T-cell (primary cell): ENCODE data around the gene SLC23A3. TPM values are rescaled to one million over a fixed set of nuclear protein-coding genes. Genes with fewer than 3 reads are reported as not detected.

Experiments
- ATAC-seq, 4 experiments: fragments of 200-7000 bp in 3 of 4; fragments of 150-1000 bp in 1 of 4; cut with Tn5 transposase; replicated peaks in 1 of 4; 1 replicate in 3 of 4; 2 replicates in 1 of 4; pipeline ENCODE4 v1.10.0; 2021; ENCODE audit warnings: moderate library complexity in 3 of 4, mild to moderate bottlenecking in 2 of 4, moderate number of reproducible peaks in 1 of 4
- CTCF ChIA-PET, 2 donors: fragments of 300-600 bp; sonication (Branson Sonifier 250); formaldehyde crosslinking; loops; one replicate each; lab custom pipeline; 2022; ENCODE audit warnings: antibody characterized with exemption in 2 of 2; lab: Charles Lee
- POLR2A ChIA-PET, 2 donors: fragments of 300-600 bp; sonication (Branson Sonifier 250); formaldehyde crosslinking; loops; one replicate each; lab custom pipeline; 2022; ENCODE audit warnings: antibody characterized with exemption in 2 of 2; lab: Charles Lee
- DNase-seq, 35 experiments: peaks; one replicate each; pipeline versions ENCODE4 v3.0.0 to v3.0.0-alpha.2; 2013 to 2023
- H3K27ac ChIP-seq: one replicate; pipeline ENCODE4 v1.5.1; 2013; ENCODE audit warnings: low read length
- H3K27me3 ChIP-seq, 2 experiments: replicated peaks in 1 of 2; 1 replicate in 1 of 2; 2 replicates in 1 of 2; pipeline versions ENCODE4 v1.6.1 to v1.7.0; 2013; ENCODE audit warnings: low read length in 1 of 2, mixed read lengths in 1 of 2; ENCODE audit not compliant: control insufficient read depth in 2 of 2, insufficient read depth in 2 of 2; ENCODE audit errors: extremely low read depth in 1 of 2
- H3K36me3 ChIP-seq, 2 donors: 1 replicate in 1 of 2; 2 replicates in 1 of 2; pipeline versions ENCODE4 v1.6.1 to v1.7.0; 2013; ENCODE audit warnings: low read length in 1 of 2; ENCODE audit not compliant: control insufficient read depth in 2 of 2, insufficient read depth in 1 of 2; ENCODE audit errors: extremely low read depth in 1 of 2
- H3K4me1 ChIP-seq, 2 experiments: 1 replicate in 1 of 2; 2 replicates in 1 of 2; pipeline versions ENCODE4 v1.6.1 to v1.7.0; 2013; ENCODE audit warnings: low read length in 2 of 2, mixed read lengths in 1 of 2; ENCODE audit not compliant: insufficient read depth in 2 of 2, control insufficient read depth in 1 of 2; ENCODE audit errors: extremely low read depth in 1 of 2
- H3K4me3 ChIP-seq, 2 donors: 1 replicate in 1 of 2; 2 replicates in 1 of 2; pipeline versions ENCODE4 v1.5.1 to v1.7.0; 2013; ENCODE audit warnings: mild to moderate bottlenecking in 2 of 2, low read length in 1 of 2, moderate library complexity in 1 of 2; ENCODE audit not compliant: control insufficient read depth in 1 of 2; ENCODE audit errors: extremely low read depth in 1 of 2
- H3K9me3 ChIP-seq: 2 replicates; pipeline ENCODE4 v1.7.0; 2013
- H3K27ac Mint-ChIP-seq, 2 donors: one replicate each; pipeline ENCODE4 v1.8.0; 2020 to 2021; ENCODE audit warnings: mild to moderate bottlenecking in 2 of 2, mixed read lengths in 2 of 2
- H3K27me3 Mint-ChIP-seq, 2 donors: one replicate each; pipeline ENCODE4 v1.8.0; 2021 to 2022; ENCODE audit warnings: mixed read lengths in 2 of 2
- H3K36me3 Mint-ChIP-seq: one replicate; pipeline ENCODE4 v1.8.0; 2021; ENCODE audit warnings: mixed read lengths
- H3K4me1 Mint-ChIP-seq, 3 donors: one replicate each; pipeline ENCODE4 v1.8.0; 2020 to 2022; ENCODE audit warnings: mixed read lengths in 3 of 3, mild to moderate bottlenecking in 1 of 3
- H3K4me3 Mint-ChIP-seq, 3 donors: one replicate each; pipeline ENCODE4 v1.8.0; 2020 to 2022; ENCODE audit warnings: mild to moderate bottlenecking in 3 of 3, mixed read lengths in 3 of 3, moderate library complexity in 3 of 3
- H3K9me3 Mint-ChIP-seq, 3 donors: one replicate each; pipeline ENCODE4 v1.8.0; 2020 to 2022; ENCODE audit warnings: mixed read lengths in 3 of 3
- WGBS: methylation state at CpG from one replicate; pipeline ENCODE4 v1.1.5; 2013; ENCODE audit warnings: missing lambda C conversion rate; ENCODE audit not compliant: insufficient coverage; 5-methylcytosine and 5-hydroxymethylcytosine counted together
- total RNA-seq, 35 experiments: library from RNA in 6 of 35; stranded (reverse) in 6 of 35; fragments of 120-200 nt in 1 of 35; gene quantifications; one replicate each; pipeline versions ENCODE4 v1.2.1 to v1.2.4 and lab custom pipeline; 2013 to 2026

Gene SLC23A3
- total RNA-seq, 5 donors from 2014 or later (not counting 1 experiment from before 2014, with no cell fraction given): 0.54 to 8.7 (median 5.1) TPM

GRCh38 chr2:219120082-219120481, 49.7 kb downstream of the SLC23A3 start:
- Histone ChIP-seq H3K4me3 (no peak overlapping the region), H3K9me3 (no peaks in the 10 kb centered on the region), H3K27ac (no peak overlapping the region), H3K4me1 (peaks cover 0 to 16% of the 10 kb centered on the region in 2 experiments), H3K36me3 (peaks cover 7 to 9% of the 10 kb centered on the region in 2 donors), H3K27me3 (no peaks in the 10 kb centered on the region)
- DNase-seq (no peak), ATAC-seq (no peak)
- Mint-ChIP-seq H3K36me3 (peaks cover 11% of the 10 kb centered on the region), H3K27ac (no peak overlapping the region), H3K27me3 (no peaks in the 10 kb centered on the region), H3K9me3 (no peaks in the 10 kb centered on the region), H3K4me1 (peaks cover 12 to 18% (median 17%) of the 10 kb centered on the region in 3 donors), H3K4me3 (no peak overlapping the region)
- ChIA-PET CTCF (interaction anchor here (0.7 to 2.1 kb wide), 10 partner anchors 13 to 1675 kb away, joined by 3 to 12 read pairs (median 4); no protein-coding TSS in a partner anchor), POLR2A (no interaction called here)

GRCh38 chr2:219119422-219120043, 50.3 kb downstream of the SLC23A3 start:
- CTCF ChIA-PET: interaction anchor here (0.6 to 3.1 kb wide), 17 partner anchors 12 to 1674 kb away, joined by 3 to 12 read pairs (median 4); no protein-coding TSS in a partner anchor
- POLR2A ChIA-PET: no interaction called here
- Histone ChIP-seq H3K9me3 (no peaks in the 10 kb centered on the region), H3K4me3 (no peak overlapping the region), H3K27ac (no peak overlapping the region), H3K4me1 (peaks cover 0 to 11% of the 10 kb centered on the region in 2 experiments), H3K27me3 (no peaks in the 10 kb centered on the region), H3K36me3 (peaks cover 7 to 9% of the 10 kb centered on the region in 2 donors)
- WGBS: 40% methylated on average over 2 of the region's 7 CpGs
- Mint-ChIP-seq H3K36me3 (peaks cover 14% of the 10 kb centered on the region), H3K4me1 (peaks cover 6 to 12% (median 12%) of the 10 kb centered on the region in 3 donors), H3K4me3 (no peak overlapping the region), H3K27me3 (no peaks in the 10 kb centered on the region), H3K9me3 (no peaks in the 10 kb centered on the region), H3K27ac (no peak overlapping the region)
- DNase-seq (peak in 33 of 35 experiments; percentile 6 to 76 (median 41)), ATAC-seq (peak in 1 of 4 experiments; percentile 52)

GRCh38 chr2:219118504-219118903, 51.3 kb downstream of the SLC23A3 start:
- Histone ChIP-seq H3K27me3 (no peaks in the 10 kb centered on the region), H3K4me1 (peaks cover 0 to under 1% of the 10 kb centered on the region in 2 experiments), H3K4me3 (no peak overlapping the region), H3K9me3 (no peaks in the 10 kb centered on the region), H3K36me3 (peaks cover 7 to 9% of the 10 kb centered on the region in 2 donors), H3K27ac (no peak overlapping the region)
- Mint-ChIP-seq H3K36me3 (peaks cover 19% of the 10 kb centered on the region), H3K4me1 (peaks cover 0 to 9% (median 2%) of the 10 kb centered on the region in 3 donors), H3K4me3 (no peak overlapping the region), H3K27me3 (no peaks in the 10 kb centered on the region), H3K27ac (no peak overlapping the region), H3K9me3 (no peaks in the 10 kb centered on the region)
- 90% methylated on average over 12 of the region's 12 CpGs for WGBS
- ATAC-seq (no peak), DNase-seq (no peak)
- ChIA-PET CTCF (interaction anchor here (0.7 to 3.1 kb wide), 7 partner anchors 31 to 885 kb away, joined by 3 to 11 read pairs (median 6); no protein-coding TSS in a partner anchor), POLR2A (no interaction called here)

- WGBS: 93% methylated on average over 7 of the region's 8 CpGs
- Mint-ChIP-seq H3K27me3 (no peaks in the 10 kb centered on the region), H3K36me3 (peaks cover 15% of the 10 kb centered on the region), H3K4me1 (peaks cover 0 to 7% (median 0%) of the 10 kb centered on the region in 3 donors), H3K27ac (no peak overlapping the region), H3K9me3 (no peaks in the 10 kb centered on the region), H3K4me3 (no peak overlapping the region)
- H3K36me3 ChIP-seq: peaks cover 7 to 9% of the 10 kb centered on the region in 2 donors
- H3K27me3 ChIP-seq: no peaks in the 10 kb centered on the region
- DNase-seq (no peak), ATAC-seq (no peak)
- no peaks in the 10 kb centered on the region for H3K9me3 ChIP-seq
- CTCF ChIA-PET: interaction anchor here (1.0 to 3.1 kb wide), 3 partner anchors 14 to 58 kb away, joined by 3 to 11 read pairs (median 3); no protein-coding TSS in a partner anchor
- no peak overlapping the region for H3K27ac ChIP-seq
- POLR2A ChIA-PET: no interaction called here
- H3K4me1 ChIP-seq: no peaks in the 10 kb centered on the region
- no peak overlapping the region for H3K4me3 ChIP-seq
Measured at GRCh38 chr2:219116776-219117646, 52.8 kb downstream of the SLC23A3 start.

GRCh38 chr2:219112651-219113338, 57.0 kb downstream of the SLC23A3 start:
- WGBS: 57% methylated on average over 2 of the region's 9 CpGs
- peaks cover 9 to 11% of the 10 kb centered on the region in 2 donors for H3K36me3 ChIP-seq
- CTCF ChIA-PET: interaction anchor here in 1 of 2 donors (1.2 kb wide), 1 partner anchor 42 kb away, joined by 3 read pairs; no protein-coding TSS in a partner anchor

GRCh38 chr2:219112062-219112406, 57.8 kb downstream of the SLC23A3 start:
- POLR2A ChIA-PET: no interaction called here

More at GRCh38 chr2:219112651-219113338, 57.0 kb downstream of the SLC23A3 start:
- Mint-ChIP-seq H3K4me3 (no peak overlapping the region), H3K9me3 (no peaks in the 10 kb centered on the region), H3K4me1 (peaks cover 17 to 24% (median 21%) of the 10 kb centered on the region in 3 donors), H3K36me3 (peaks cover 24% of the 10 kb centered on the region), H3K27me3 (no peaks in the 10 kb centered on the region), H3K27ac (no peak overlapping the region)
- POLR2A ChIA-PET: no interaction called here
- H3K4me3 ChIP-seq: no peak overlapping the region
- ATAC-seq (no peak), DNase-seq (no peak)
- H3K9me3 ChIP-seq: no peaks in the 10 kb centered on the region
- no peaks in the 10 kb centered on the region for H3K27me3 ChIP-seq
- H3K4me1 ChIP-seq: peaks cover 4% of the 10 kb centered on the region in 2 experiments
- H3K27ac ChIP-seq: no peak overlapping the region

More at GRCh38 chr2:219112062-219112406, 57.8 kb downstream of the SLC23A3 start:
- H3K4me1 Mint-ChIP-seq: peaks cover 19 to 29% (median 25%) of the 10 kb centered on the region in 3 donors
- no peaks in the 10 kb centered on the region for H3K27me3 Mint-ChIP-seq
- Histone ChIP-seq H3K4me1 (peaks cover 4% of the 10 kb centered on the region in 2 experiments), H3K36me3 (peaks cover 6 to 8% of the 10 kb centered on the region in 2 donors), H3K27me3 (no peaks in the 10 kb centered on the region), H3K9me3 (no peaks in the 10 kb centered on the region), H3K4me3 (no peak overlapping the region), H3K27ac (no peak overlapping the region)
- 100% methylated on average over 2 of the region's 2 CpGs for WGBS
- H3K9me3 Mint-ChIP-seq: no peaks in the 10 kb centered on the region
- CTCF ChIA-PET: interaction anchor here in 1 of 2 donors (1.2 kb wide), 1 partner anchor 43 kb away, joined by 3 read pairs; no protein-coding TSS in a partner anchor
- DNase-seq: no peak
- ATAC-seq: no peak
- H3K36me3 Mint-ChIP-seq: peaks cover 28% of the 10 kb centered on the region
- no peak overlapping the region for H3K4me3 Mint-ChIP-seq
- no peak overlapping the region for H3K27ac Mint-ChIP-seq
